ENCODE data around the gene GAL3ST1.

- no peak for TF ChIP-seq CTCF (conservative IDR thresholded peaks at IDR 0.05; ENCODE audit: low read length)
- TF ChIP-seq EZH2phosphoT487 (IDR thresholded peaks at IDR 0.05; ENCODE audit: borderline replicate concordance), result no peak
Observed at GRCh38 chr22:30553971-30554370, 20.5 kb downstream of the GAL3ST1 start.

Measured in Loucy (cell line).